ENCODE measurements around the gene SMAD6.

The SMAD6 gene

DNA sequence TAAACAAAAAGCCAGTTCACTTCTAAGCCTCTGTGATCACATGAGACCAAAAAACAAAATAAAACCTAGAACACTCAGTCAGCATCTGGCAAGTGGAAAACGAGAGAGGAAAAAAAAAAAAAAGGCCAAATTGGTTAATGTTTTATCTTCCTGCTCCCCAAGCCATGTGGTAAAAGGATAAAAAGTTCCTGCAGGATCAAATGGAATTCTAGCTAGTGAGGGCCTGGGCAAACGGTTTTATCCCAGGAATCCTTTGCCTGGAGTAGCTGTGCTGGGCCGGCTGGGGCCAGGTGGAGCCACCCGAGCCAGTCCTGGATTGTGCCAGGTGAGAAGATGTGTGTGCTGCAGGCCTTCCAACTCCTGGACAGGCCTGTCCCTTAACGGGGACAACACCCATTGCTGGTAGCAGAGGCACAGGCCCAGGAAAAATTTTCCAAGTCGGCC lies 13.2 kb downstream of the SMAD6 start:
- TF ChIP-seq, protein P1, sequence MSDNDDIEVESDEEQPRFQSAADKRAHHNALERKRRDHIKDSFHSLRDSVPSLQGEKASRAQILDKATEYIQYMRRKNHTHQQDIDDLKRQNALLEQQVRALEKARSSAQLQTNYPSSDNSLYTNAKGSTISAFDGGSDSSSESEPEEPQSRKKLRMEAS (IDR thresholded peaks at IDR 0.05; ENCODE audit: low read depth, low read length), result no peak
- TF ChIP-seq, protein P2, sequence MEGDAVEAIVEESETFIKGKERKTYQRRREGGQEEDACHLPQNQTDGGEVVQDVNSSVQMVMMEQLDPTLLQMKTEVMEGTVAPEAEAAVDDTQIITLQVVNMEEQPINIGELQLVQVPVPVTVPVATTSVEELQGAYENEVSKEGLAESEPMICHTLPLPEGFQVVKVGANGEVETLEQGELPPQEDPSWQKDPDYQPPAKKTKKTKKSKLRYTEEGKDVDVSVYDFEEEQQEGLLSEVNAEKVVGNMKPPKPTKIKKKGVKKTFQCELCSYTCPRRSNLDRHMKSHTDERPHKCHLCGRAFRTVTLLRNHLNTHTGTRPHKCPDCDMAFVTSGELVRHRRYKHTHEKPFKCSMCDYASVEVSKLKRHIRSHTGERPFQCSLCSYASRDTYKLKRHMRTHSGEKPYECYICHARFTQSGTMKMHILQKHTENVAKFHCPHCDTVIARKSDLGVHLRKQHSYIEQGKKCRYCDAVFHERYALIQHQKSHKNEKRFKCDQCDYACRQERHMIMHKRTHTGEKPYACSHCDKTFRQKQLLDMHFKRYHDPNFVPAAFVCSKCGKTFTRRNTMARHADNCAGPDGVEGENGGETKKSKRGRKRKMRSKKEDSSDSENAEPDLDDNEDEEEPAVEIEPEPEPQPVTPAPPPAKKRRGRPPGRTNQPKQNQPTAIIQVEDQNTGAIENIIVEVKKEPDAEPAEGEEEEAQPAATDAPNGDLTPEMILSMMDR (IDR thresholded peaks at IDR 0.05; ENCODE audit: low read depth, low read length), result no peak
- no peak for TF ChIP-seq MYC (IDR thresholded peaks at IDR 0.05; ENCODE audit: low read depth, low read length)
- TF ChIP-seq POLR2A (IDR thresholded peaks at IDR 0.05; ENCODE audit: extremely low read depth, insufficient read length), result no peak
- H3K4me3 ChIP-seq (ENCODE audit: low read depth, low read length), result no peak overlapping the region
- DNase-seq (ENCODE audit: low read depth), result no peak

DNA sequence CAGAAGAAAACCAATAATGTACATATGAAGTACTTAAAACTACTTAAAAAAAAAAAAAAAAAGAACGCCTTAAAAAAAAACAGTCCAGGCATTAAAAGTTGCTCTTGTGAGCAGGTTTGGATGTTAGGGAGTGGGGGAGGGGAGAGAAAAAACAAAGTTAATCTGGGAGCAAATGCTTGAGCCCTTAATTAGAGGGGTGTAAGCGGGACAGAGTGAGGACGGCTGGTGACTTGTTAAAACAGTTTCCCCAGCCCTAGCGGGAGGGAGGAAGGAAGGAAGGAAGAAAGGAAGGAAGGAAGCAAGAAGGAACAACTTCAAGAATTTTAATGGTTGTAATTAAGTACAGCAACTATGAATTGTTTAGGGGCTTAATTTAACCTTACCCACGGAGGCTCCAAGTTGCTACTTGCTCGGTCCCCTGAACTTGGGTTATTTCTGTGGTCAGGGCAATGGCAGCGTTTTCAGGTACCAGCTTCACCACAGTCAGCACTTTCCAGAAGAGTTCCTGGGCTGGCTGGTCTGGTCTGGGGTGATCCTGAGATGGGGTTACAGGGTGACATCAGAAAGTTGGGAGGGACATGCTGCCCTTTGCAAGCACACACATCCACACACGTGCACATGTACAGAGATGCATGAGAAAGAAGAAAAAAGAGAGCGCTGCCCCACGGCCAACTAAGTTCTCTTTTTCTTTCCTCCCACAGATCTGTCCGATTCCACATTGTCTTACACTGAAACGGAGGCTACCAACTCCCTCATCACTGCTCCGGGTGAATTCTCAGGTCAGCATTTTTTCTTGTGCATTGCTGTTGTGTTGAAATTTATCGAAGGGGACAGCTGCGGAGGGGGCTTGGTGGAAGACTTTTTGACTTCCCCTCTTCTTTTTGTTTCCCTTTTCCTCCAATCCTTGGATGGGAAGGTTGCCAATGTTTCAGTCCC lies 14.0 kb downstream of the SMAD6 start:
- no peak overlapping the region for H3K4me3 ChIP-seq (ENCODE audit: low read depth, low read length)
- DNase-seq (ENCODE audit: low read depth), result no peak
- TF ChIP-seq, protein P1 (IDR thresholded peaks at IDR 0.05; ENCODE audit: low read depth, low read length), result no peak
- TF ChIP-seq POLR2A (IDR thresholded peaks at IDR 0.05; ENCODE audit: extremely low read depth, insufficient read length) (no peak), MYC (IDR thresholded peaks at IDR 0.05; ENCODE audit: low read depth, low read length) (no peak)
- TF ChIP-seq, protein P2 (IDR thresholded peaks at IDR 0.05; ENCODE audit: low read depth, low read length), result no peak

DNA sequence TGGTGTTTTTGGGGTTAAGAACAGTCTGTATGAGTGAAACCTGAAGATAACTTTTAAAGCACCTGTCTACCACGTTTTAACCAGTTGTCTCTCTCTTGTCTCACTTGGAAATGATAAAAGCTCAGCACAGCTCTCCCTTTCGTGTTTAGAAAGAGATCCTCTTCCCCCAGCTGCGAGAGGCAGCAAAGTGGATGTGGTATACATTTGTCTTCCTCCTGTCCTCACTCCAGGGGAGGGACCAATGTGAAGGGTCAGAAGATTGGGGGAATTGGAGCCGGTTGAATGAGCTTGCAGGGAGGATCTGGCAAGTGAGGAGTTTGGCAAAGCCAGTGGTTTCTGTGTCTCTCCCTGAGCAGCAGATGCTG lies 14.6 kb downstream of the SMAD6 start:
- no peak overlapping the region for H3K4me3 ChIP-seq (ENCODE audit: low read depth, low read length)
- no peak for DNase-seq (ENCODE audit: low read depth)
- TF ChIP-seq POLR2A (IDR thresholded peaks at IDR 0.05; ENCODE audit: extremely low read depth, insufficient read length), result no peak
- TF ChIP-seq, protein P2 (IDR thresholded peaks at IDR 0.05; ENCODE audit: low read depth, low read length), result no peak

DNA sequence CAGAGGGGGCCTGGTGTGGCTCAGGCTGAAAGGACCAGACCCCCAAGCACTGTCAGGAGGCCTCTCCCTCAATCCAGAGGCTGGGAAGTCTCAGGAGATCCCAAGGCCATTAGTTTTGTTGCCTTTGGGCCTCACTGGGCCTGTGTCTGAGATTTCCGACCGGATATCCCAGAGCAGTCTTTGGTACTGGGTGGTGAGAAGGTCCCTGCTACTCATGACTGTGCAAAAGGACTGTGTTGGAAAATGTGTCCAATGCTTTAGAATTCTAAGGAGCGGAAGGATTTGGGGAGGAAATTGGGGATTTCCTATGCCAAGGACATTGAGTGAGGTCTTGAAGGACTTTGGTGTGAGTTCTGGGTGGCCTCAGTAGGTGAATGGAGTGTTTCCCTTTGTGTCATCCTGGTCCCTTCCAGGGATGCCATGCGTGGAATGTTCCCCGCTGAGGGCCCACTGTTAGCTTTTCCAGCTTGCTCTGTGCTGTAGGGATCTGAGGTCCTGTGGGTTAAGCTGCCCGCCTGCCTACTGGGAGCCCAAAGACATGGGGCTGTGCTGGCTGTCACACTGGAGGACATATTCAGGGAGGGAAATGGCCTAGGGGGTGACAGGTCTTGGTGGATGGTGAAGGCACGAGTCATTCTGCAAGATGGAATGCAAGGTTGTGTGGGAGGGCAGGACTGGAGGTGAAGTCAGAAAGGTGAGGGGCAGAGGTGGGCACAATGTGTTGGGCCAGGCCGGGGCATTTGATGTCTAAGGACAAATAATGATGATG lies 16.4 kb downstream of the SMAD6 start:
- no peak overlapping the region for H3K4me3 ChIP-seq (ENCODE audit: low read depth, low read length)
- DNase-seq (ENCODE audit: low read depth), result no peak
- TF ChIP-seq POLR2A (IDR thresholded peaks at IDR 0.05; ENCODE audit: extremely low read depth, insufficient read length) (no peak), MYC (IDR thresholded peaks at IDR 0.05; ENCODE audit: low read depth, low read length) (no peak)
- TF ChIP-seq, protein P1 (IDR thresholded peaks at IDR 0.05; ENCODE audit: low read depth, low read length), result no peak
- TF ChIP-seq, protein P2 (IDR thresholded peaks at IDR 0.05; ENCODE audit: low read depth, low read length), result no peak

DNA sequence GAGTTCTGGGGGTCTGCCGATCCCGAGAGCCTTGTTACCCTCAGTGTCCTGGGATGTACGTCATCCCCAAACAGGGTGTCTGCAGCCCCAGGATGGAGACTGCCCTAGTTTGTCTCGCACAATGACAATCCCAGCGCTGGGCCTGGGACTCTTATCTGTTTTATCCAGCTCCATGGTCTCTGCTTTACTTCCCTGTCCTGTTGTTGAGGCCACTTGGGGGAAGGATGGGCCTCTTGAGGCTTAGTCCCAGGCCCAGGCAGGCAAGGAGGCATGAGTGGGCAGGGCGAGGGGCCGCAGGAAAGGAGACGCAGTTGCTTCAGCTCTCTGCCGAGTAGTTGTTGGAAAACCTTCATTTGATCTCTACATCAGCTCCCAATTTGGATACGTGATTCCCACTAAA lies 17.4 kb downstream of the SMAD6 start:
- DNase-seq (ENCODE audit: low read depth), result no peak
- TF ChIP-seq POLR2A (IDR thresholded peaks at IDR 0.05; ENCODE audit: extremely low read depth, insufficient read length) (no peak), MYC (IDR thresholded peaks at IDR 0.05; ENCODE audit: low read depth, low read length) (no peak)
- TF ChIP-seq, protein P1 (IDR thresholded peaks at IDR 0.05; ENCODE audit: low read depth, low read length), result no peak
- TF ChIP-seq, protein P2 (IDR thresholded peaks at IDR 0.05; ENCODE audit: low read depth, low read length), result no peak
- no peak overlapping the region for H3K4me3 ChIP-seq (ENCODE audit: low read depth, low read length)
